ENCODE results near the gene MUCL3.

The MUCL3 gene

DNA sequence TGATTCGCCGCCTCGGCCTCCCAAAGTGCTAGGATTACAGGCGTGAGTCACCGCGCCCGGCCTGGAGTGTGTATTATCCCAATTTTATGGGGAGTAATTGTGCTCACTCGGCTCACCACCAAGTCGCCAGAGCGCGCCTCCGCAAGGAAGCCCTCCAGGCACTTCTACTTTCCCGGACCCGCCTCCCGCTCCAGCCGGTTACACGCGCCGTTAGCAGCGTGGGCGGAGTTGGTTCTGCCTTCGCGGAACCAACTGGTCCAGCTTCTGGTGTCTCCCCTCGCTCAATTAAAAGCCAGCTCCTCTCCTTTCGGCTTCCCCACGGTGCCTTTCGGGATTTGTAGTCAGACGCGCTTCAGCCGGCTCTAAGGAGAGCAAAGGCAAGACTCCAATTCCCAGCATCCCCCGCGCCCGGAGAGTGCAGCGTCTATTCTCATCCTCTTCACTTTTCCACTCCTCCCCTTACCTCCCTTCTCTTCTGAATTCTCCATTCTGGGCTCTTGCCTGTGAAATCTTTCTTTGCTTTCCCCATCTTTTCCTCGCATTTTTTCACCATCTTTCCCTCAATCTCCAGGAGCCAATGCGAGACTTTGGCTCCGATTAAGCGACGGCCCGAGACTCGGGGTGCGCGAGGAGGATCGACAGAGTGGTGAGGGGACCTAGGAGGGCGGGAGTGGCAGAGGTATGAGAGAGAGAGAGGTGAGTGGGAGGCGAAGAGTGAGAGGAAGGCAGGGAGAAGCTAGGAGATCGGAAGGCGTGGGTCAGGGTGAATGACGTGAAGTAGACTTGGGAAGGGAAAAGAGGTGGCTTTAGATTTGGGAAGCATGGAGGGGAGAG is 32.8 kb upstream of the MUCL3 start, which contains the start of gene GTF2H4:
GTF2H4 (plus strand) TSS at position 450 of the 834 bp plus-strand sequence.
- TF ChIP-seq GATA3 (IDR thresholded peaks at IDR 0.05; ENCODE audit: low read depth, low read length) = no peak
- TF ChIP-seq GATA2 (IDR thresholded peaks at IDR 0.05; ENCODE audit: low read depth, low read length) = no peak; the same call in 1 of the 2 replicates

DNA sequence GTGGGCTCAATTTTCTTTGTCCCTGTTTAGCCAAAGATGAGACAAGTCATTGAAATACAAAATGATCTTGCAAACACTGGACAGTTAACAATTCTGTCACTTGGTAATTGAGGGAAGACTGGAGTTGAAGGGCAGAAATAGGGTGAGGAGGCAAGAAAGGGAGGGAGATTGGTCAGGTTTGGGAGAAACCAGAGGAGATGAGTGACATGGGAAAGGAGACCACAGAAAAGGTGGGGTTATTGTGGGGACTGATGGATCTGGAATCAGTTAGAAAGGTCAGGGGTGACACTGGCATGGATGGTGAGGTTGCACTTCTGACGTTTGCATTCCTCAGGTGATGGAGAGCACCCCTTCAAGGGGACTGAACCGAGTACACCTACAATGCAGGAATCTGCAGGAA is 32.1 kb upstream of the MUCL3 start:
- TF ChIP-seq GATA3 (IDR thresholded peaks at IDR 0.05; ENCODE audit: low read depth, low read length) (no peak), GATA2 (IDR thresholded peaks at IDR 0.05; ENCODE audit: low read depth, low read length) (no peak)

DNA sequence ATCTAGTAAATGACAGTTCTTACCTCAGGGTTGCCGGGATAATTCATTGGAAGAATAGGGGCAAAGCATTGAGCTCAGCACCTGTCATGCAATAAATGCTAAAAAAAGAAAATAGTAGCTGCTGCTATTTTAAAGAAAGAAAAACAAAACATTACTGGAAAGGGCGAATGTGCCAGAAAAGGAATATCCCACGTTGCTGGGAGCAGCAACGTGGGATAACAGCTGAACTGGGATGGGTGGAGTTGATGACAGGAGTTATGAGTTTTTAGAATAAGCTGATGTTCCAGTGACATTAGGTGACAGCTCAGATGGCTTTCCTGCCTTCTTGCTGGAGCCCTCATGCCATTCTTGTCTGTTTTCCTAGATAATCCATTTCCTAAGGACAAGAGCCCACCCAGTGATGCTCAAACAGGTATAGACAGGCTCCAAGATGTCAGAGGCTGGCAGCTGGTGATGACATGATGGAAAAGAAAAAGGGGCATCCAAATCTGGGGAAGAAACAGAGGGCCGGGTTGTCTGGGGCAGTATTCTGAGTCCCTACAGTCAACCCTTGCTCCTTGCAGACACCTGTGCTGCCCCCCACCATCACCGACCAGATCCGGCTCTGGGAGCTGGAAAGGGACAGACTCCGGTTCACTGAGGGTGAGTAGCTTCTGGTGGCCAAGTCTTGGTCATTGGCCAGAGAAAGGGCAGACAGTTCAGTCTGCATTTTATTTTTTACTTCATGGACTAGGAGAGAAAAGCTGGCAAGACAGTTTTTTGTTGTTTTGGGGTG is 27.8 kb upstream of the MUCL3 start:
- TF ChIP-seq GATA3 (IDR thresholded peaks at IDR 0.05; ENCODE audit: low read depth, low read length) (no peak), GATA2 (IDR thresholded peaks at IDR 0.05; ENCODE audit: low read depth, low read length) (no peak)

DNA sequence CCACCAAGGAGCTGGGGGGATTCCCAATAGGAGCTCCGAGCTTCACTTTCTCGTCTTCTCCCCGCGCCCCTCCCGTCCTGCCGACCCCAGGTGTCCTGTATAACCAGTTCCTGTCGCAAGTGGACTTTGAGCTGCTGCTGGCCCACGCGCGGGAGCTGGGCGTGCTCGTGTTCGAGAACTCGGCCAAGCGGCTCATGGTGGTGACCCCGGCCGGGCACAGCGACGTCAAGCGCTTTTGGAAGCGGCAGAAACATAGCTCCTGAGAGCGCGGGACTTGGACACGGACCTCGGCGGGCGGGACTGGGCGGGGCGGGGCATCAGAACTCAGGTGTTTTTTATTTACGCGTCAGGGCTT is 27.1 kb upstream of the MUCL3 start:
- TF ChIP-seq GATA3 (IDR thresholded peaks at IDR 0.05; ENCODE audit: low read depth, low read length) (no peak), GATA2 (IDR thresholded peaks at IDR 0.05; ENCODE audit: low read depth, low read length) (no peak)

DNA sequence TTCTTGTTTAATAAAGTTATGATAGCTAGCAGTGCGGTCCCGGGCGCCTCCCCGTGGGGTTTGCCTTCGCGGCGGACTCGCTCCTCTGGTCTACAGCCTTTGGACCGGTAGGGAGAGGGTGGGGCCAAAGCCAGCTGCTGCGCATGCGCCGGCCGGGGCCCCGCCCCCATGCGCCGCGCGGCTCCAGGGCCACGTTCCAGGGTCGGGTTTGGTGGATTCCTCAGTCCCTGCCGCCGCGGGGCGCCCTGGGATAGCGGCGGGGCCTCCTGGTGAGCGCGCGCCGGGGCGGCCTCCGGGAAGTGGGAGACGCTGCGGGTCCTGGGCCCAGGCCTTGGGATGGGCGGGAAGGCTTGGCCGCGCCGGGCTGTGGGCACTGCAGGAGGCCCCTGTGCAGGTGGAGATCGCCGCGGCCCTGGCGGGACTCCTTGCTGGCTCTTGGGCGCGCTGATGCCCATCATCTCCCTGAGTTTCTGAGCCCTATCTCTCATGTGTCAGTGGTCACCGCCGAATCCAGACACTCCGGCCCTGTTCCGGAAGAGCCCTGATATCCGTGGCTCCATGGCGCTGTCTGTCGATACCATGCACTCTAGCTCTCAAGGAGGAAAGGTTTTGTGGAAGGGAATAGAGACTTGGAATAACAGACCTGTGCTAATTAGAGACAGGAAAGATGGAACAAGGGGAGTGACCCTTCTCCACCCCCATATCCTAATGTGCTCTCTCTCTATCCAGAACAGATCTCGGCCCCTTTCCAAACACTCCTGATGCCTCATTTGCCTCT is 26.5 kb upstream of the MUCL3 start, which contains the start of gene VARS2:
VARS2 (plus strand) TSS at position 163 of the 778 bp plus-strand sequence; CDS start at position 762, 599 bp downstream.
- TF ChIP-seq GATA2 (IDR thresholded peaks at IDR 0.05; ENCODE audit: low read depth, low read length) (no peak; the same call in 1 of the 2 replicates), GATA3 (IDR thresholded peaks at IDR 0.05; ENCODE audit: low read depth, low read length) (no peak)

DNA sequence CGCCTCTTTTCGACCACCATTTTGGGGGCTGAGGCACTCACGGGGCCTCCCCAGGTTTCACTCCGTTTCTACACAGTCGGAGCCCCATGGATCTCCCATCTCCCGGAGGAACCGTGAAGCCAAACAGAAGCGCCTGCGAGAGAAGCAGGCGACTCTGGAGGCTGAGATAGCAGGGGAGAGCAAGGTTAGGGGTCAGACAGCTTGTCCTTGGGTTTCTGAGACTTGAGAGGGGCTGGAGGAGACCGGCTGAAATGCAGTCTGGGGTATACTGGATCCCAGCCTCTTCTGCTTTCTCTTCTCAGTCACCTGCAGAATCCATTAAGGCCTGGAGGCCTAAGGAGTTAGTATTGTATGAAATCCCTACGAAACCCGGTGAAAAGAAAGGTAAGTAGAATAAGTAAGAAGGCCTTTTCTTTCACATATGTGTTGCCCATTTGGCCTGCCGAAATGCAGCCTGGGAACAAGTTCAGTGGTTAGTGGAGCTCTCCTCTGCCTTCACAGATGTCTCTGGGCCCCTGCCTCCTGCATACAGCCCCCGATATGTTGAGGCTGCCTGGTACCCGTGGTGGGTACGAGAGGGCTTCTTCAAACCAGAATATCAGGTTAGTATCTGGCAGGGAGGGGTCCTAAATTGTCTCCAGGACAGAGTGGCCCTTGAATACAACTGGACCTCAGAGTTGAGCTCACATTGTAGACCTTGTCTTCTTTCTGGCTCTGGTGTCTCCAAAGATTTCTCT is 25.8 kb upstream of the MUCL3 start:
- TF ChIP-seq GATA2 (IDR thresholded peaks at IDR 0.05; ENCODE audit: low read depth, low read length) (no peak), GATA3 (IDR thresholded peaks at IDR 0.05; ENCODE audit: low read depth, low read length) (no peak)

DNA sequence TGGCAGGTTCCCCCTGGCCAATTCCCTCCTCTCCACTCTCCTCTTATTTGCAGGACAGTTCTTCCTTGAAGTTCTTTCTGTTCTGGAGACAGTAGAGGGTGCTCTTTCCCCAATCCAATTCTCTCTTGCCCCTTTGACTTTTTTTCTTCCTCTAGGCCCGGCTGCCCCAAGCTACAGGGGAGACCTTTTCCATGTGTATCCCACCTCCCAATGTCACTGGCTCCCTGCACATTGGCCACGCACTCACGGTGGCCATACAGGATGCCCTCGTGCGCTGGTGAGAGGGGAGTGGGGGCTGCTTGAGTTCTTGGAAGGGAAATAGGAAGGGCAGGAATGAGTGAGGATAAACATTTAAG is 25.2 kb upstream of the MUCL3 start:
- TF ChIP-seq GATA2 (IDR thresholded peaks at IDR 0.05; ENCODE audit: low read depth, low read length) = no peak
- no peak for TF ChIP-seq GATA3 (IDR thresholded peaks at IDR 0.05; ENCODE audit: low read depth, low read length)

DNA sequence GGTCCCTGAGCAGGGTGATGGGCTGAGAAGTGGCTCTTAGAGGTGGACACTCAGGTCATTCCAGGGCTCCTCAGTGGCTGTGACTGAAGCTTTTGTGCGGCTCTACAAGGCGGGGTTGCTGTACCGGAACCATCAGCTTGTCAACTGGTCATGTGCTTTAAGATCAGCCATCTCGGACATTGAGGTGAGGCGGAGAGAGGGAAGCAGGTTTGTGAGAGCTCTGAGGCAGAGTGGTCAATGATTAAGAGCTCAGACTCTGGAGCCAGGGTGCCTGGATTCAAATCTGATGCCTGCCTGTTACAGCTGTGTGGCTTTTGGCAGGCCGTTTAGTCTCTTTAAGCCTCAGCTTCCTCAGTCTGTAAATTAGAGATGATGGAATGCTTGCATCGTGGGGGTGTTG is 23.7 kb upstream of the MUCL3 start:
- no peak for TF ChIP-seq GATA2 (IDR thresholded peaks at IDR 0.05; ENCODE audit: low read depth, low read length)

DNA sequence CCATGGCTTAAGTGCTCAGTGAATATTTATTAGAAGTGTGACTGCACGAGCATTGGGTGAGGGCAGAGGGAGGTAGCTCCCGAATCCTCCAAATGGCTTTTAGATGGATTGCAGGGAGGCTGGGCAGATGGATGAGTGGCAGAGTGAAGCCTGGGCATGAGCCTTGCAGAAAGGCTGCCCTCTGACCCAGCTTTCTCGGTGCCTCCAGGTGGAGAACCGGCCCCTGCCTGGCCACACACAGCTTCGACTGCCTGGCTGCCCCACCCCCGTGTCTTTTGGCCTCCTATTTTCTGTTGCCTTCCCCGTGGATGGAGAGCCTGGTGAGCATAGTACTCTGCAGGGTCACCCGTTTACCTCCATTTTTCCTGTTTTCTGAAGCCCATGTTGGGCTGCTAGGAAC is 23.3 kb upstream of the MUCL3 start:
- TF ChIP-seq GATA2 (IDR thresholded peaks at IDR 0.05; ENCODE audit: low read depth, low read length) (no peak), GATA3 (IDR thresholded peaks at IDR 0.05; ENCODE audit: low read depth, low read length) (no peak)

DNA sequence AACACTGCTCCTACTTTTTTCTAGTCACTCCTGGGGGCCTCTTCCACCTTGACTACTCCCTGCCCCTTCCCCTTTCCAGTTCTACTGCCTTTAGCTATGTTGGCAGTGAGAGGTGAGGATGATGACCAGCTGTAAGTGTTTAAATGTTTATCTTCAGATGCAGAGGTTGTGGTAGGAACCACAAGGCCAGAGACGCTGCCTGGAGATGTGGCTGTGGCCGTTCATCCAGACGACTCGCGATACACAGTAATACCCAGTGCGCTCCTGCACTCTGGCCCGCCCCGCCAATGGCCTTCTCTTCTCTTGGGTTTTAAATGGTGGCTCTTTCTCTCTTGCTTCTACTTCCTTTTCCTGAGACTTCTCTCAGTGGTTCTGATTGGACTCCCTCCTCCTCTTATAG is 22.1 kb upstream of the MUCL3 start:
- no peak for TF ChIP-seq GATA2 (IDR thresholded peaks at IDR 0.05; ENCODE audit: low read depth, low read length)
- TF ChIP-seq GATA3 (IDR thresholded peaks at IDR 0.05; ENCODE audit: low read depth, low read length) = no peak

DNA sequence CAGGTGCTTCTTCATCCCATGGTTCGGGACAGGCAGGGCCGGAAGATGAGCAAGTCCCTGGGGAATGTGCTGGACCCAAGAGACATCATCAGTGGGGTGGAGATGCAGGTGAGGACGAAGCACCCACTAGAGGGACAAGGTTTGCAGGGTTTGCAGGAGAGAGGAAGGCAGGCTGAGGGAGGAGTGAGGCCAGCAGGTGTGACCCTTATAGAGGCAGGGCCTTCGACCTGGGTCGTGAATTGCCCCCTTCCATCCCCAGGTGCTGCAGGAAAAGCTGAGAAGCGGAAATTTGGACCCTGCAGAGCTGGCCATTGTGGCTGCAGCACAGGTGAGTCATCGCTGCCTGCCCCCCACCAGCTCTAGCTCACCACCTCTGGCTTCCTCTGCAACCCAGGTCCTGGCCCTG is 18.3 kb upstream of the MUCL3 start:
- TF ChIP-seq GATA2 (IDR thresholded peaks at IDR 0.05; ENCODE audit: low read depth, low read length) (no peak), GATA3 (IDR thresholded peaks at IDR 0.05; ENCODE audit: low read depth, low read length) (no peak)

DNA sequence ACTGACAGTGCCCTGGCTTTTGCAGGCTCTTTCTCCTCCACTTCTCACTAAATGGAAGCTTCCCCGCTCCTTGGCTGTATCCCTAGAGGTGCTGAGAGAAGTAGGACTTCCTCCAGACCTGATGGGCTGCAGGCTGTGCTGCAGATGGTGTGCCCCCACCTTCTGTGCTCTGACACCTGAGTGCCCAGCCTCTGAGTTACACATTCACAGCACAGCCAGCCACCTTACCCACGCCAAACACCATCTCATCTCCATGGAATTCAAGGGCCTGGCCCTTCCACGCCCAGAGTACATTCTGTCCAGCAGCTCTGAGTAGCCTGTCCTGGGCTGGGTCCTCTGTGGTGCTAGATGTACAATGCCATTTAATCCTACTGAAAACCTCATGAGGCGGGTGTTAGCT is 14.1 kb upstream of the MUCL3 start:
- TF ChIP-seq GATA3 (IDR thresholded peaks at IDR 0.05; ENCODE audit: low read depth, low read length) (no peak), GATA2 (IDR thresholded peaks at IDR 0.05; ENCODE audit: low read depth, low read length) (no peak)

DNA sequence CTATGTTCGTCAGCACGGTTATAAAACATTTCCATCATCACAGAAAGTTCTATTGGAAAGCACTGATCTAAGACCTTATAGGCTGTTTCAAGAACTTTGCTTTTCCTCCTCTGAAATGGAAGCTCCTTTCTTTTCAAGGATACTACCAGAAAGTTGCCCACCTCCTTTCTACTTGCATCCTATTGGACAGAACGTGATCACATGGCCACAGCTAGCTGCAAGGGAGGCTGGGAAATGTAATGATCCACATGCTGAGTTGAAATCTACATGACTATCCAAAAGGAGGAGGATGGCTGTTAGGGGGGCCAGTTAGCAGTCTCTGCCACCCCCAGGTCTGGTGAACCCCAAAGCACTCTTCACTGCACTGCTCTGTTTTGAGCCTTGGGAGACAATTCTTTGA is 12.1 kb upstream of the MUCL3 start:
- TF ChIP-seq GATA3 (IDR thresholded peaks at IDR 0.05; ENCODE audit: low read depth, low read length) (no peak), GATA2 (IDR thresholded peaks at IDR 0.05; ENCODE audit: low read depth, low read length) (no peak)

DNA sequence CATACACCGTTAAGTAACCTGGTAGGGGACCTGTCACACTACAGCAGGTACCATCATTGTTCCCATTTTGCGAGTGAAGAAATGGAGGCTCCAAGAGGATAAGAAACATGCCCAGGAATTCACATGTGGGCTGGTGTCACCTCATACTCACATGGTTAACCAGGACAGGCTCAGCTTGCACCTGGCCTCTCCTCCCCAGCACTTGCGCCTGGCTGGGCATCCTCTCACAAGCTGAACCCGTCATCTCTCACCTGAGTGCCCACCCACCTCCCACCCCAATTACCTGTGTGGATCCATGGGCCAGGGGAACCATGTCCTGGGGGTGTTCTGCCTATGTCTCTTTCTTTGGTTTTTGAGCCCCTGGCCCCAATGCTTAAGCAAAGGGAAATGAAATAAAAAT is 10.3 kb upstream of the MUCL3 start:
- TF ChIP-seq GATA2 (IDR thresholded peaks at IDR 0.05; ENCODE audit: low read depth, low read length) (no peak), GATA3 (IDR thresholded peaks at IDR 0.05; ENCODE audit: low read depth, low read length) (no peak)
